Middle frontal gyrus (tissue), 1 donor: ENCODE results near the gene TWIST2.

Experiments used
- DNase-seq: peaks from one replicate; pipeline ENCODE4 v3.0.0-alpha.2; 2015; ENCODE audit warnings: low spot score; ENCODE audit errors: extremely low spot score

Gene TWIST2

DNA sequence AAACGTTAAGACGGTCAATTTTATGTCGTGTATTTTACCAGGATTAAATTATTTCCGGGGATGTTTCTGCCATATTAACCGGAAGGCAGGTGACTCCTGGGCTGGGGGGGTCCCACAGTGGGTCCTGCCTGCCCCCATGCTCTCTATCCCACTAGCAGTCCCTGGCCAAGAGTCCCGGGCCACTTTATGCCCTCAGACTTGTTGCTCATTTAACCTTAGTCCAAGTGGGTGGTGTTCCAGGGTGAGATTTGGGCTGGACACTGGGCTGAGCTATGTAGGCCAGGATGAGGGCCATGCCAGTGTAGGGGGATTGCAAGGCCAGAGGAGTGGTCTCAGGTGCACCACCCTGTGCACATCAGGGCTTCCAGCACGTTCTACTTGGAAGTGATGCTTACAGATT lies 24.1 kb downstream of the TWIST2 start:
- DNase-seq, result no peak

DNA sequence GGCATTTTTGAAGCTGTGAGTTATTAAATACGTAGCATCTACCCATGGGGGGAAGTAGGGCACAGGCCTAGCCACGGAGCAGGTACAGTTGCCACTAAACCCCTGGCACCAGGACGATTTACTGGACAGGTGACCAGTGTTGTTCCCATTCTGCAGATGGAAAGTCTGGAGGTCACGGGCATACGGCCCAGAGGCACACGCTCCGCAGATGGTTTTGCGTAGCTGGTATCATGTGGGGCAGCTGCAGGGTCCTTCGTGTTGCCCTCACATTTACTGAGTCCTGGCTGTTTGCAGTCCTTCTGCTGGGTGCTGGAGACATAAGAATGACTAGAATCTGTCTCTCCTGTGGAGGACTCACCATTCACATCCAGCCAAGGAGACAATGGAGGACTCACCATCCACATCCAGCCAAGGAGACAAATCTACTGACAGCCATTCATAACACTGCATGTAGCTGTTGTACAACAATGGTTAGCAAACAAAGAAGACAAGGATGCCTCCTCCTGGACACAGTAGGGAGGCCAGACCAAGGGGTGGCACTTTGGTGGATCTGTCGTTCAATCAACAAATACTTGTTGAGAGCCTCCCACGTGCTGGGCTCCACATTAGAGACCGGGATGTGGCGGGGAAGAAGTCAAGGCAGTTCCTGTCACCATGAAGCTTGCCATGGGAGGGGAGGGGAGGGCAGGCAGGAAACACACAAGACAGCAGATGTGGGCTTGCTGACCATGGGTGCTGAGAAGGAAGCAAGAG lies 24.9 kb downstream of the TWIST2 start:
- no peak for DNase-seq

DNA sequence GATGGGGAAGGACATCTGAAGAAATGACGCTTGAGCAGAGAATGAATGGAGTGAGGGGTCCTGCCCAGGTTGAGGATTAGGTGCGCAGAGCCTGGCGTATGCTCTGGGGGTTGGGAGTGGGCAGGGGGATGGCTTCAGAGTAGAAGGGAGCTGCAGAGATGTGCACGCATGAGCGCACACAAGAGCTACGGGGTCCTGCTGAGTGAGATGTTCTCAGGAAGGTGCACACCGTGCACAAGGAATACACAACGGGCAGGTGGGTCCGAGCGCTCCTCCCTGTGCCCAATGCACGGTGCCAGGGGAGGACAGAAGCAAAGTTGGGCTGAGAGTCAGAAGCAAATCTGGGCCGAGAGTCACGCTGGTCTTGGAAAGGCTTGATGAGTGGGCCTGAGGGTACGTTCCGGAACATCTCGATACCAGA lies 25.5 kb downstream of the TWIST2 start:
- DNase-seq, result no peak

DNA sequence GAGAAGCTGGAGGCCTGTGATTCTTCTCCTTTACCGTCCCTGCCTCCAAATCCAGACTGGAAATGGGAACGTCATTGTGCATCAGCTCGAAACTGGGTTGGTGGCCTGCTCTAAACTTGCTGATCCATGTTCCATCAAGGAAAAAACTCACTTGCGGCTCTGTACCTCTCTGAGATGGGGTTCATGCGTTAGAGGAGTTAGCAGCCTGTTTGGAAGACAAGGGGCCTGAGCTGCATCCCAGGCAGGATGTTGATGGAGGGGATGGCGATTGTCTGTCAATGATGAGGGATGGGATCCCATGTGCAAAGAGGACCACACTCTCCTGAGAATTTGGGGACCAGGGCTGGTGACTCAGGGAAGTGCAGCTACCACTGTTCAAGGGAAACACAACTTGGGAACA lies 26.0 kb downstream of the TWIST2 start:
- no peak for DNase-seq

DNA sequence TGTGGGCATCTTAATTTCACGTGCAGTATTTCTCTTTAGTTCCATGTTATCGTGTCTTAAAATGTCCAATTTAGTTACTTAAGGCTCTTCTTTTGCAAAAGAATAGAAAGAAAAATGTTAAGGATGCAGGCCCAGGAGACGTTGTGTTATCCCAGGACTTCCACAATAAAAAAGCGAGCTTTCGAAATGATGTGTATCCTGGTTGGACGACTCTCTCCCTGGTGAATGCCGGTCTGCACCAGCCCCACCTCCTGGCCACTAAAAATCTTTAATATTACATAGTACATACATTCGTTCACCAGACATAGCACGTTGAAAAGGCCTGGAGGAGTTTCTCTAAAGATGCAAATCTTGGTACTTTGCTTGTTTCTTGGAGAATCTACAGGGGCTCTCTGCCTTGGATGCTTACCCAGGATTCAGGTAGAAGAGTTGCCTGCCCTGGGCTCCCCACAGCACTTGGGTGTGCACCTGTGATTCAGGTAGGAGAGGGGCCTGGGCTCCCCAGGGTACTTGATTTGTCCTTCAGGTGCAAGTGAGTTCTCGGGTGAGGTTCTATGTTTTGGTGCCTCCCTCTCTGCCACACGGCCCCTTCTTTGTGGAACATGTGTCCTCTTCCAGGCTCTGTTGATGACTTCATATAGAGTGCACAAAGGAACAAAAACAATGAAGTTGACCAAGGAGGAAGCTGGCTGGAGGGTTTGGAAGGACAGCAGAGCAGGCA lies 26.6 kb downstream of the TWIST2 start:
- DNase-seq, result no peak

DNA sequence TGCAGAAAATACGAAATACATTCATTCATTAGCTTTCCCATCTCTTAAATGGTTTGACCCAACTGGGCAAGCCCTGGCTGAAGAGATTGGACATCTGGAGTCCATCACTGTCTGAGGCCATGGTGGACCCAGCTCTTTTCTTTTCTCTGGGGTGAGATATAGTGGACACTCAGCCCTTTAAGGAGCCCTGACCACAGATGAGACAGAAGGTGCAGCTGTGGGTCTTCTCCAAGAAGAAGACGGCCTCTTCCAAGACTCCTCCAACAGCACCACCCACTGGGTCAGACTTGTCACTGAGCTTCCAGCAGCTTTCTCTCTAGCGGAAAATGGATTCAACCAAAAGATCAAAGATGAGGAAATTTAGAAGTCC lies 27.2 kb downstream of the TWIST2 start:
- DNase-seq, result no peak

DNA sequence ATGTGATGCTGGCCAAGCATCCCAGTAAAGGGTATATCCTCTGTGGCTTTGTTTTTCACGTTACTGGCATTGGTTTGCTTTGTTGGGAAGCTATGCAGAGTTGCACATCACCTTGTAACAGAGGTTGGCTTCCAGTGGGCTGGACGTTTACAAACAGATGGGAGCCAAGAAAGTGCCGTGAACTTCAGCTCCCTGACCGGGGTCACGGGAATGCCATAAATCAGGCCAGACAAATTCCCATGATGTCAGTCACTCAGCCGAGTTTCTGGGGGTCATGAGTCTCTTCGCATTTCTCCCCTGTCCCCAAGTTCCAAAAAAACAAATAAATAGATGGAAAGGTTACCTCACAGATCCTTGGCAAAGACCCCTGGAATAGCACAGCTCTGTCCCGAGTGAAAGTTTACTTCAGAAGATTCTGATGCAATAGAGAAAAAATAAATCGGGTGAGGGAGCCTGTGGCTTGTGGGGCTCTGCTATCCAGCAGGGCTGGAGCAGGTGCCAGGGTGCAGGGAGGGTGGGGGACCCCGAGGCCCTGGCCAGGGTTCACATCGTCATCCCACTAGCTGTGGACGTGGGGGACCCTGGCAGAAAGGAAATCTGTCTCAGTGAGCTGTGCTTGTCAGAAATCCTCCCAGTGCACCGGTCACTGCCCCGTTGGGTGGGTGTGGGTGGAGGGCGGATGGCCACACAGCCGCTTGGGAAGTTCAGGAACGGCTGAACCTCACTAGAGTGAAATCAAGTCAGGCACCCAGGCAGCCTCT lies 27.8 kb downstream of the TWIST2 start:
- DNase-seq, result no peak

DNA sequence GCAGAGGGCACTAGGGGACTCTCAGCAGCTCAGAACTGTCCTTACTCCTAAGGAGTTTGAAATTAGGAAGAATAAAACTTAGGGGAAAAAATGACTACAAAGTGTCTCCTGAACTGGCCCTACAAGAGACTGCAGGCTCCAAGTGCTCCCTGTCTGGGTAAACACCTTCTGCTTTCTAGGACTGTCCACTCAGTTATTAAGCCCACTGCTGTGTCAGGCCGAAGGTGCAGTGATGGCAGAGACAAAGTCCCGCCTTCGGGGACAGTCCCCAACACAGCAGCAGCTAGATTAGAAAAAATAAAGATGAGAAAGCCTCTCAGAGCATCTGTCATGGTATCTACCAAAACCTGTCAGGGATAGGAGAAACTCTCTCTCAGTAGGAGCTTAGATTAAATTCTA lies 28.3 kb downstream of the TWIST2 start:
- DNase-seq, result no peak

DNA sequence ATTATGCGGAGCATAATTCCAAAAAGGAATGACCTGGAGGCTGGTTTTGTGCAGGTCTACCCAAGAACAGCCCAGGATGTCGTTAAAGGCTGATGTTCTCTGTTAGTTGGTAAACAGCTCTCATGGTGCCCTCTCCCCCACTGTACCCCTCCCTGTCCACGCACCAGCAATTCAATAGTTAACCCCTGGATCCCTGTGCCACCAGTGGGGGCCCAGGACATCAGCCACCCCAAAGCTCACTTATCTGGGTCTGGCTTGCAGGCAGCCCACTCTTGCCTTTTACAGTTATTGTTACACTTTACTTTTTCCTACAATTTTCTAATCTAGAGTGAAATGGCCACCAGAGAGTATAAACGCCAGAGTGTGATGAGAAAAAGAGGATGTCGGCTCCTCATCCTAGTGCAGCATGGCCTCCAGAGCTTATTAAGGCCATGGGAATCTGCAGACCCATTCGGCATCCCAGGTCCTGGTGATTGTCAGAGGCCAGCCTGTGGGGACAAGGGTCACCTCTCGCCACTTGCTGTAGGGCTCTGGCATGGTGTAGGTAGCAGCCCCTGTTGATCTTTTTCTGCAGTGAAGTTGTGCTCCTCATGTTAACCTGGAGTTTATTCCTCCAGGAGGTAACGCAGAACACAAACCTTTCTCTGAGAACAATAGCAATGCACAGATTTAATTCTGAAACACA lies 30.3 kb downstream of the TWIST2 start:
- no peak for DNase-seq

DNA sequence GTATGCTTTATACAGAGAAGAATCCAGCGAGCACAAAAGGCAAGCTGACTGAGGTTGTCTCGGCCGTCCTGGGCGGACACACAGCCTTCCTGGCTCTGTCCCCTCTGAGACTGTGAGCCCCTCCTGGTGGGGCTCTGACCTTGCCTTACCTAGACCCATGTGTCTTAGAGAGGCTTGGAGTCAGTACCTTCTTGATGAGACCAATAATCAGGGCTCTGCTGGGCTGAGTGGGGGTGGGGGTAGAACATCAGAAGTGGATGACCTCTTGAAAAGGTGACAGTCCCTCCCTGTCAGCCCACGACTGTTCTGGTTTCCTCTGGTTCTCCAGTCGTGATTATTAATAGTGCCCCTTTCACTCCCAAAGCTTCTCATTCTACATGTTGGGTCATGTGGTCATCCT lies 31.2 kb downstream of the TWIST2 start:
- DNase-seq, result no peak

DNA sequence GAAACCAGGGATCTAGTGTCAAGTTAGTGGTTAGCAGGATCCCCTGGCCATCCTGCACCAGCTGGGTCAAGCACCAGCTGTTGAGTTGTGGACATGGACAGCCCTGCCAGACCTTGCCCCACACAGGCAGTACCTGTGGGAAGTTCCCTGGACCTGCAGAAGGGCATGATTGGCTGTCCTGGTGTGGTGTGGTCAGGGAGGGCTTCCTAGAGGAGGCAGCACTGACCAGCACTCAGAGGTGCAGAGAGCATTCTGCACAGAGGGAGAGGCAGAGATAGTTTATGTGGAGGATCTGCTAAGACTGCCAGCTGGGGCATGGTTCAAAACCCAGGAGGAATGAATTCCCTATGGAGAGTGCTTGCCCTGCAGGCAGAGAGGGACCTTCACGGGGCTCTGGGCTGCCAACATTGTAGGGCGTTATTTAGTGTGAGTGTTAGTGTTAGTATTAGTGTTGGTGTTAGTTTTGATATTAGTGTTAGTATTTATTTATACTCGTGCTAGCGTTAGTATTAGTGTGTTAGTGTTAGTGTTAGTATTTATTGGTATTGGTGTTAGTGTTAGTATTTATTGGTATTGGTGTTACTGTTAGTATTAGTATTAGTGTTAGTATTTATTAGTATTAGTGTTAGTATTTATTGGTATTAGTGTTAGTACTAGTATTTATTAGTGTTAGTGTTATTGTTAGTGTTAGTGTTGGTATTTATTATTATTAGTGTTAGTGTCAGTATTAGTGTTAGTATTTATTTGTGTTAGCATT lies 31.9 kb downstream of the TWIST2 start:
- no peak for DNase-seq

DNA sequence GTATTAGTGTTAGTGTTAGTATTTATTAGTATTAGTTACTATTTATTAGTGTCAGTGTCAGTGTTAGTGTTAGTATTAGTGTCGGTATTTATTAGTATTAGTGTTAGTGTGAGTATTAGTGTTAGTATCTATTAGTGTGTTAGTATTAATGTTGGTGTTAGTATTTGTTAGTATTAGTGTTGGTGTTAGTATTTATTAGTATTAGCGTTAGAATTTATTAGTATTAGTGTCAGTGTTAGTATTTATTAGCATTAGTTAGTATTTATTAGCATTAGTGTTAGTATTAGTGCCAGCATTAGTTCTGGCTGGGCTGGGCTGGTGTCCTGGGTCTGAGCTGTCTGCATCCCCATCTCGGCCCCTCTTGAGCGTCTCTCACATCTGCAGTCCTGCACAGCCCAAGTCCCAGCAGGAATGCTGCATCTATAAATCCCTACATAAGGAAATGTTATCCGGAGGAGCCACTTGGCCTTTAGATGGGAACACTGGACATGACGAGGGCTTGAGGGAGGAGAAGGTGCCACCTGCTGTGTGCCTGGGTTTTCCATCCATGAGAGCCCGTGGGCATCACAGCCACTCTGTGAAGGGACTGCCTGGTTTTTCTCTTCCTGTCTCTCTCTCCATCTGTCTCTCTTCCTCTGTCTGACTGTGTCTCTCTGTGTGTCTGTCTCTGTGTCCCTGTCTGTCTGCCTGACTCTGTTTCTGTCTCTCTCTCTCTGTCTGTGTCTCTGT lies 33.6 kb downstream of the TWIST2 start:
- no peak for DNase-seq

DNA sequence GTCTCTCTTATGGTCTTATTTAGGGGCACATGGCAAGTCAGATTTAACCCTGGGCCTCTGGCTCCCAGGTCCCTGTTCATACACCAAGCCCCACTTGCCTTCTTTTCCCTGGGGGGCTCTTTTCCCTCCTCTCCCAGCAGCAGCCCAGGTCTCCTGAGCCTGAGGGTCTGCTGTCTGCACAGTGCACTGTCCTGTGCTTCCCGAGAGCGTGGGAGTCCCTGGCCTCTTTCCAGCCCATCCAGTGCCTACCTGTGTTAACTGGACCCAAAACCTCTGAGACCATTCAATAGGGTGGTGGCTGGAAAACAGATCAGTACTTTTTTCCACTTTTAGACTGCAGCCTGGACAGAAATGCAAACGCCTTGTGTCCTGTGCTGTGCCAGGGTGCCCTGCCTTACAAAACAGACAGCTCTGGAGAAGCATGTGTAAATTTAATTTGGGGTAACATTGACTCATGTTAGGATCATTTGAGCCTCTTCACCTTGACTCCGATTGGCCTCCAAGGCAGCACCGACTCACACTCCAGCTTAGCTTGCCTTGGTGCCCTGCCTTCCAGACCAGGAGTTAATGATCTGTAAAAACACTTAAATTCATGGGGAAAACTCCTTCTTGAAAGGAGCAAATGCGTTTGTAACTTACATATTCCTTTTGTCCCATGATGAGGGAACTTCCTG lies 34.3 kb downstream of the TWIST2 start:
- no peak for DNase-seq

DNA sequence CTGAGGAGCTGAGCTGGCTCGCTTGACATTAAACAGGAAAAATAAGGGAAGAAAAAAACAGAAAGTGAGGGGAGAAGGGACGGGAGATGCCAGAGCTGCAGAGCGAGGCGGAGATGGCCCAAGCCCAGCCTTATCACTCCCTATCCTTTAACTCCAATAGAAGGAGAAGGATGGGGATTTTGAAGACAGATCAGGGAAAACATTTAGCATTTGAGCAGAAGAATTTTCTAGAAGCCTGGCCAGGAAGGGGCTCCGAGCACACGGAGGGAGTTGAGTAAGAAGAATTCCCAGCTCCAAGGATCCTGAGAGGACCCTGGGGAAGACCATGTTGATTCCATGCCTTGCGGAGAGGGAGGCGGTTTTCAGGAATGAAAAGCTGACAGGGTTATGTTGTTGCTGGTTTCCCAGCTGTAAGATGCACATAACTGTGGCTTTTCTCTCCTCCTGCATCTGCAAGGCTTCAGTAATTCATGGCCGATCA lies 35.6 kb downstream of the TWIST2 start:
- DNase-seq, result no peak

DNA sequence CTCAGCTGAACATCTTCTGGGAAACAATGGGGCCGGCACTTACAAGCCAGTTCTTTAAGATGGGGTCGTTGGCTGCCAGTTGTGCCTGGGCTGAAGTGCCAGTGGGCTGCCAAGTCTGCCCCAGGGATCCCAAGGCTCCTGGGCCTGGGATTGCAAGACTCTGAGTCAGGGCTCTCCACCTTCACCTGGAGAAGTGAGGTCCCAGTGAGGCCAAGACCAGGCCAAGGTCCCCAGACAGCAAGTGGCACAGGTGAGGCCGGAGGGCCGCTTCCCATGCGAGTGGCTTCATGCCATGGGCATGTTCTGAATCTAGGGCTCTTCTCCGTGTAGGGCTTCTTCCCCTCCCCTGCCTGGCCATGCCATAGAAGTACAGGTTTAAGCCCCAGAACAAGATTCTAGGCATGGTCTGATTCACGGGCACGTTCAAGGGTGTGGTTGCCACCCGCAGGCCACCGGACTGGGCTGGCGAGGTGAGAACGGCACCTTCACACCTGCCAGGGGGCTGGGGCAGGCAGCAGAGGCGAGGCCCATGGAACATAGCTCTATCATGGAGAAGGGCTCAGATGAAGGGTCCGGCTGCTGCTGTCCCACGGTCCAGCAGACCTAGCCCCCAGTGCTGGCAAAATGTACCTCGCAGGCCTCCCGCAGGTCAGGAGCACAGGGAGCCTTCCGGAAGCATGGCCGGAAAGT lies 36.4 kb downstream of the TWIST2 start:
- no peak for DNase-seq

DNA sequence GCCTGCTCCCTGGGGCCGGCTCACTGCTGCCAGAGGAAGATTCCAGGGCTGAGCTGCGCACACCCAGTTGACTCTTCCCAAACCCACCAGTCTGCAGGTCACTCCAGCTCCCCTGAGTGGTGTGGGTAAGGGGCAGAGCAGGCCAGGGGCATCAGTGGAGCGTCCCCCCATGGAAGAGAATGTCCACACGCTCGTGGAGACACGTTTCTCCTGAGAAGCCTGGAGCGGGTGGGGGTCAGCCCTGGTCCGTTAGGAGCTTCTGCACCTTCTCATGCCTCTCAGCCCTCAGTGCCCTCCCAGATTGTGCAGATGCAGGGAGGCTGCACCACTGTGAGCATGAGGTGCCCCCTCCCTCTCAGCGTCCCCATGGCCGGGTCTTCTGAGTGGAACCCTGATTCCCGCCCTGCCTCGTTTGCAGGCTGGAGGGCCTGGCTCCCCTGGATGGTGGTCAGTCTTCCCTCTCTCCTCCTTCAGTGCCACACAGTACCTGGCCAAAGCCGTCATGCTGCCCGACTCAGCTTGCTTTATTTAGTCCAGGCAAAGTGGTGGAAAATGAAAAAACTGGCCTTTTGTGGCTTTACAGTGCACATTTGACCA lies 37.0 kb downstream of the TWIST2 start:
- no peak for DNase-seq

DNA sequence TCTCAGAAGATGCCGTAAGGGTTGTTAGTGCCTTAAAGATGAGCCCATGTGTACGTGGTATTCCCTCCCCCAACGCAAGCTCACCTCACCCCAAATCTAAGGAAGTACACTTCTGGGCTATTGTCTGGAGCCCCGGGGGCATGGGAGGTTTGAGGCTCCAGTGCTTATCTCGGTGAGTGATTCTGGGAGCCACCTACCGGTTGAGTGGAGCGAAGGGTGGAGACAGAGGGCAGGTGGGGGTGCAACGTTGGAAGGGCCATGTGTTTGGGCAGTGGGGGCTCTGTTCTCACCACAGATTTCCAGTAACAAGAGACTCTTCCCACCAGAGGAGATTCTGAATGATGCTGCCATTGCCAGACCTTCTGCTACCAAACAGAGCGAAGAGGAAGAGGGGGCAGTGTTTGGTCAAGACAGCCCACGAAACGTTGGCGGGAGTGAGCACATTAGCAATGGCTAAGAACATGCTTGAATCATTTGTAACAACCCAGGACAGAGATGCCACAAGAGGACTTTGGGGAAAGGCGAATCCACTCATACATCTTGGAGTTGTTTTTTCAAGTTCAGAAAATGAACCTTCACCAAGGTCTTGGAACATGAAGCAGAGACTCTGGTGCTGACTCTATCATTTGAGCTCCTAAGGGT lies 38.7 kb downstream of the TWIST2 start:
- DNase-seq, result no peak

DNA sequence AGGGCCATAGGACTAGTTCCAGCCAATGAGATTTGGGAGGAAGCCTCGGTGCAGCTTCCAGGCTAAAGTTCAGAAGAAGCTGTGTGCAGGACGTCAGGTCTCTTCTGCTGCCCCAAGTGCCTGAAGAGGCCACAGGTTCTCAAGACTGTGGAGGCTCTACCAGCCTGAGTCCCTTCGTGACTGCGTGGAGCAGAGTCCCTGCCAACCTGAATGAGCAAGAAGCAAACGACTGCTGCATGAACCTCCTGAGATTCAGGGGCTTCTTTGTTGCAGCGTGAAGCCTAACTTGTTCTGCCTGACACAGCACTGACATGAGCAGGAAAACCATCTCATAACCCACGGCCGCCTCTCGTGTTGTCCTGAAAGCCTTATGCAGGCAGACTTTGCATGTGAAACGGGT lies 39.7 kb downstream of the TWIST2 start:
- no peak for DNase-seq
